Measurements from ENCODE around the gene BCAS1. TPM values are rescaled to one million over a fixed set of nuclear protein-coding genes. Genes with fewer than 3 reads are reported as not detected.
"Not testable (repeated sequence)": the region's sequence is repeated elsewhere in the genome, so short reads cannot be mapped to it uniquely, and the experiment has no call there.

BCAS1 gene
- total RNA-seq, 1 donor from 2014 or later, result not detected

- no peaks in the 10 kb centered on the region for H3K4me1 Mint-ChIP-seq (ENCODE audit: unreplicated experiment)
- H3K27ac Mint-ChIP-seq (ENCODE audit: unreplicated experiment), result no peak overlapping the region
- no peaks in the 10 kb centered on the region for H3K9me3 Mint-ChIP-seq (ENCODE audit: unreplicated experiment)
- DNase-seq (ENCODE audit: extremely low spot score, unreplicated experiment), result no peak
- H3K27me3 Mint-ChIP-seq (ENCODE audit: unreplicated experiment), result peaks cover 8% of the 10 kb centered on the region
- no peak overlapping the region for H3K4me3 Mint-ChIP-seq (ENCODE audit: unreplicated experiment)
- no peak for TF ChIP-seq CTCF (IDR thresholded peaks at IDR 0.05)
- H3K36me3 Mint-ChIP-seq (ENCODE audit: unreplicated experiment), result no peaks in the 10 kb centered on the region
These were observed 52.5 kb downstream of the BCAS1 start for GRCh38 chr20:54017846-54018245.

GRCh38 chr20:54015496-54015895 is 54.9 kb downstream of the BCAS1 start:
- no peak for TF ChIP-seq CTCF (IDR thresholded peaks at IDR 0.05)
- Mint-ChIP-seq H3K27me3 (ENCODE audit: unreplicated experiment) (peaks cover 6% of the 10 kb centered on the region), H3K36me3 (ENCODE audit: unreplicated experiment) (no peaks in the 10 kb centered on the region), H3K4me3 (ENCODE audit: unreplicated experiment) (no peak overlapping the region), H3K27ac (ENCODE audit: unreplicated experiment) (no peak overlapping the region), H3K4me1 (ENCODE audit: unreplicated experiment) (no peaks in the 10 kb centered on the region), H3K9me3 (ENCODE audit: unreplicated experiment) (no peaks in the 10 kb centered on the region)
- no peak for DNase-seq (ENCODE audit: extremely low spot score, unreplicated experiment)

- H3K27me3 Mint-ChIP-seq (ENCODE audit: unreplicated experiment), result peaks cover 14% of the 10 kb centered on the region
- DNase-seq (ENCODE audit: extremely low spot score, unreplicated experiment), result no peak
- TF ChIP-seq CTCF (IDR thresholded peaks at IDR 0.05), result no peak
- H3K9me3 Mint-ChIP-seq (ENCODE audit: unreplicated experiment), result no peaks in the 10 kb centered on the region
- no peaks in the 10 kb centered on the region for H3K4me1 Mint-ChIP-seq (ENCODE audit: unreplicated experiment)
- H3K36me3 Mint-ChIP-seq (ENCODE audit: unreplicated experiment), result no peaks in the 10 kb centered on the region
- no peak overlapping the region for H3K27ac Mint-ChIP-seq (ENCODE audit: unreplicated experiment)
- no peak overlapping the region for H3K4me3 Mint-ChIP-seq (ENCODE audit: unreplicated experiment)
These were observed 56.0 kb downstream of the BCAS1 start for GRCh38 chr20:54014293-54014926.

- H3K36me3 Mint-ChIP-seq (ENCODE audit: unreplicated experiment), result no peaks in the 10 kb centered on the region
- H3K9me3 Mint-ChIP-seq (ENCODE audit: unreplicated experiment), result no peaks in the 10 kb centered on the region
- TF ChIP-seq CTCF (IDR thresholded peaks at IDR 0.05), result no peak
- no peak overlapping the region for H3K27ac Mint-ChIP-seq (ENCODE audit: unreplicated experiment)
- peaks cover 14% of the 10 kb centered on the region for H3K27me3 Mint-ChIP-seq (ENCODE audit: unreplicated experiment)
- DNase-seq (ENCODE audit: extremely low spot score, unreplicated experiment), result no peak
- no peaks in the 10 kb centered on the region for H3K4me1 Mint-ChIP-seq (ENCODE audit: unreplicated experiment)
- no peak overlapping the region for H3K4me3 Mint-ChIP-seq (ENCODE audit: unreplicated experiment)
These were observed 56.9 kb downstream of the BCAS1 start for GRCh38 chr20:54013471-54013870.

- Mint-ChIP-seq H3K36me3 (ENCODE audit: unreplicated experiment) (no peaks in the 10 kb centered on the region), H3K4me3 (ENCODE audit: unreplicated experiment) (no peak overlapping the region), H3K4me1 (ENCODE audit: unreplicated experiment) (no peaks in the 10 kb centered on the region), H3K9me3 (ENCODE audit: unreplicated experiment) (no peaks in the 10 kb centered on the region), H3K27me3 (ENCODE audit: unreplicated experiment) (peaks cover 14% of the 10 kb centered on the region), H3K27ac (ENCODE audit: unreplicated experiment) (no peak overlapping the region)
- no peak for TF ChIP-seq CTCF (IDR thresholded peaks at IDR 0.05)
- no peak for DNase-seq (ENCODE audit: extremely low spot score, unreplicated experiment)
These were observed 59.0 kb downstream of the BCAS1 start for GRCh38 chr20:54011346-54011745.

- DNase-seq (ENCODE audit: extremely low spot score, unreplicated experiment); H3K27ac Mint-ChIP-seq (ENCODE audit: unreplicated experiment); H3K27me3 Mint-ChIP-seq (ENCODE audit: unreplicated experiment); H3K9me3 Mint-ChIP-seq (ENCODE audit: unreplicated experiment); H3K4me1 Mint-ChIP-seq (ENCODE audit: unreplicated experiment); H3K4me3 Mint-ChIP-seq (ENCODE audit: unreplicated experiment); H3K36me3 Mint-ChIP-seq (ENCODE audit: unreplicated experiment): not testable (repeated sequence)
These were observed 64.2 kb downstream of the BCAS1 start for GRCh38 chr20:54006216-54006615.

Data from osteocyte (in vitro differentiated cells).